DMS153 treated with DMSO at 0.1 percent for 48 hours (cell line): ENCODE results near the gene IL2RG.

Experiments used
- DNase-seq: peaks from one replicate; lab custom pipeline; 2025; ENCODE audit not compliant: unreplicated experiment; lab: John Stamatoyannopoulos, UW

The IL2RG gene

DNA sequence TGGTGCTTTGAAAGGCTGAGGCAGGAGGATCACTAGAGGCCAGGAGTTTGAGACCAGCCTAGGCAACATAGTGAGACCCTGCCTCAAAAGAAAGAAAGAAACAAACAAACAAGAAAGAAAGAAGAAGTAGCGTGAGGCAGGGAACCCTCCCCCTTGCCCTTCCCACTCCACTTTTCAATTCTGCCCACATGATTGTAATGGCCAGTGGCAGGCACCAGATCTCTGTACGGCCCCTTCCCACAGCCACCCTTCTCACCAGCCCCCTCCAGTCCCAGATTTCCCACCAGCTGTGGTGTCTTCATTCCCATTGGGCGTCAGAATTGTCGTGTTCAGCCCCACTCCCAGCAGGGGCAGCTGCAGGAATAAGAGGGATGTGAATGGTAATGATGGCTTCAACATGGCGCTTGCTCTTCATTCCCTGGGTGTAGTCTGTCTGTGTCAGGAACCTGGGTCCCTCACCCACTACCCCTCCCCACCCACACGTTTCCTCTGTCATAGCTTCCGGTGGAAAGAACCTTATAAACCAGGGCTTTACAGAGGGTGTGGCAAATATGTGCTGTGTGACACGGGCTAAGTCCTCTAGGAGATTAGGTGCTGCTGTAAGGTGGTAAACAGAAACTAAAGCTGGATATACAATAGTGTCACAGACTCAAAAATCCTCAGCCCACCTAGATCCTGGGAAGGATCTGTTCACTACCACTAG lies at the start of gene IL2RG:
TSS of gene IL2RG (minus strand) at position 437 of the 703 bp plus-strand sequence. CDS start at position 399, 38 bp downstream.
- DNase-seq: no peak

DNA sequence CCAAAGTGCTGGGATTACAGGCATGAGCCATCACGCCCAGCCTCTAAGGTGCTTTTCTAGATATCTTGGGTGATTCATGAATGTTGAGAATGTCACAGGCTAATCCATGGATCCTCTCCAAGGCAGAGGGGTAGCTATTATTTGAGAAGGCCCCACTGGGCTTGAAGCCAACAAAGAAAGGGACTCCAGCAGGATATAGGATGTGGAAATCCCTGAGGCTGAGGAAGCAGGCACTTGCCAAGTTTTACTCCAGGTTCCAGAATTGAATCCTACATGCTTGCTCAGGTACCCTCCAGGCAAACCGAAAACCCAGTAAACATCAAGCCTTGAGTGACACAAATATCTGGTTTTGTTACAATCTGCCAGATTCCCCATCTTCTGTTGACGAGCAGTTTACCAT lies 49.1 kb upstream of the IL2RG start:
- DNase-seq: no peak

DNA sequence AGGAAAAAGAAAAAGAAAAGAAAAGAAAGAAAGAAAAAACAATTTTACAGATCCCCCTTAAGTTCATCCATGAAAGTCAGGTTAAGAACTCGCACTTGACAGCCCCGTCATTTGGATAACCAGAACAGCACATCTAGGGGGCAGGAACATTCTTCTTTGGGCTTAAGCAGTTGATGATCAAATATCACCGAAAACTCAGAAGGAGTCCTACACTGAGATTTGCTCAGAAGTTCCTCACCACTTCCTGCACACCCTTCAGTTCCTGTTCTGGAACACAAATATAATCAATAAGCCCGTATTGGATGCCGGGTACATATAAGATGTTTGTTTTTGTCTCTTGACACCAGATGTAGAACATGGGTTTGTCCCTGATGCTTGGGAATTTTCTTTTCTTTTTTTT lies 48.0 kb upstream of the IL2RG start:
- DNase-seq: no peak

GRCh38 chrX:71158603-71159002 lies 47.2 kb upstream of the IL2RG start:
- no peak for DNase-seq

- no peak for DNase-seq
Measured at GRCh38 chrX:71154641-71155040, 43.3 kb upstream of the IL2RG start.

GRCh38 chrX:71154196-71154595 lies 42.8 kb upstream of the IL2RG start:
- no peak for DNase-seq

- no peak for DNase-seq
Measured at GRCh38 chrX:71151366-71151765, 40.0 kb upstream of the IL2RG start.

GRCh38 chrX:71148278-71148663 lies 36.9 kb upstream of the IL2RG start:
- DNase-seq: no peak

DNA sequence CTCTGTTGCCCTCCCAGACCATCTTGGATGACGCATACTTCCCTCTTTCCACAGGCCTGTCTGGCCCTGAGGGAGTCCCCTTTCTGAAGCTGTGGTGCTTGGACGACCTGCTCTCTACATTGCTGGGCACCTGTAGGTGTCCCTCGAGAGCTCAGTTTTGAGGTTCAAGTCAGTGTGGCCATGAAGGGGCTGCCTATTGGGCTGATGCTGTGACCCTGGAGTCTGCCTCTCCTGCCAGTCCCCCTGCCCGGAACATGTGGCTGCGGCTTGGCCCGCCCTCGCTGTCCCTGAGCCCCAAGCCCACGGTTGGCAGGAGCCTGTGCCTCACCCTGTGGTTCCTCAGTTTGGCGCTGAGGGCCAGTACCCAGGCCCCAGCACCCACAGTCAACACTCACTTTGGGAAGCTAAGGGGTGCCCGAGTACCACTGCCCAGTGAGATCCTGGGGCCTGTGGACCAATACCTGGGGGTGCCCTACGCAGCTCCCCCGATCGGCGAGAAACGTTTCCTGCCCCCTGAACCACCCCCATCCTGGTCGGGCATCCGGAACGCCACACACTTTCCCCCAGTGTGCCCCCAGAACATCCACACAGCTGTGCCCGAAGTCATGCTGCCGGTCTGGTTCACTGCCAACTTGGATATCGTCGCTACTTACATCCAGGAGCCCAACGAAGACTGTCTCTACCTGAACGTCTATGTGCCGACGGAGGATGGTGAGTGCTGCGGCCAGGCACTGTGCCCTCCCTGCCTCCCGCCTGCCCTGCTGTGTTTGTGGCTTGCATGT lies 36.3 kb upstream of the IL2RG start:
- DNase-seq: no peak

- no peak for DNase-seq
Measured at GRCh38 chrX:71144651-71145050, 33.3 kb upstream of the IL2RG start, which contains the start of gene NLGN3. Gene NLGN3 (plus strand): TSS chrX:71144841. CDS start chrX:71147750, 2,909 bp downstream.

DNA sequence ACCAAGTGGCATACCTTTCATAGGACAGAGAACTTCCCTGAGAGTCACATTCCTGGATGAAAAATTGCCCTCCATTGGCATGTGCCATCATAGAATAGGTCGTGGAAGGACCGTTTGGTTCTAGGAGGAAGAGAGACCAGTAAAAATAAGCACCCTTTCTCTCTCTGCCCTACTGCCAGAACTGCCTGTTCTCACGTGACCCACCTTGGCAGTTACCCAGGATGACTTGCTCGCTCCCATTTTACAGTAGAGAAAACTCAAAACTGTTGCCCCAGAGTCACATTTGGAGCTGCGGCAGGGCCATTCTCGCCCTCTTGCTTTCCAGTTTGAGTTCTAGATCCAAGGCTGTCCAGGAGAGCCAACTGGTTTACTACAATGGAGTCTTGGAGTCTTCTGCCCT lies 32.1 kb upstream of the IL2RG start:
- no peak for DNase-seq

- no peak for DNase-seq
Measured at GRCh38 chrX:71140440-71140839, 29.1 kb upstream of the IL2RG start.

GRCh38 chrX:71131510-71131909 lies 20.1 kb upstream of the IL2RG start:
- DNase-seq: no peak

GRCh38 chrX:71128915-71129765 lies 17.8 kb upstream of the IL2RG start:
- peak; percentile 25 for DNase-seq

DNA sequence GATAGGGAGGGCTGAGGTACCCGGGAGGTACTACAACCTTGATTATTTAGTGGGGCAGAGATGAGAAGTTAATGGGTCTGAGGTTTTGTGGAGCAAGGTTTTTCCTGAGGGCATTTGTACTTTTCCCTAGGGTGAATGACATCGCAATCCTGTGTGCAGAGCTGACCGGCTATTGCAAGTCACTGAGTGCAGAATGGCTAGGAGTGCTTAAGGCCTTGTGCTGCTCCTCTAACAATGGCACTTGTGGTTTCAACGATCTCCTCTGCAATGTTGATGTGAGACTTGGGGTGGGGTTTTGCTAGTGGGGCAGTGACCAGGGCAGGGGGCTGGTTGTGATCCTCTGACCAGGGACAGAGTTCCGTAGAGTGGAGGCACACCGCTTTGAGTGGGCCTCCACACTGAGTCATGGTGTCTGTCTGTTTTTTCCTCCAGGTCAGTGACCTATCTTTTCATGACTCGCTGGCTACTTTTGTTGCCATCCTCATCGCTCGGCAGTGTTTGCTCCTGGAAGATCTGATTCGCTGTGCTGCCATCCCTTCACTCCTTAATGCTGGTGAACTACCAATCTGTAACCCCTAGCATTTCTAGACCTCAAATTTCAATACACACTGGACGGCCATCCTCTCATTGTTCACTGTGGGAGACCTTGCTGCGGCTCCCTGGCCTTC lies 16.9 kb upstream of the IL2RG start:
- no peak for DNase-seq

GRCh38 chrX:71118985-71119535 lies 7.7 kb upstream of the IL2RG start:
- no peak for DNase-seq

DNA sequence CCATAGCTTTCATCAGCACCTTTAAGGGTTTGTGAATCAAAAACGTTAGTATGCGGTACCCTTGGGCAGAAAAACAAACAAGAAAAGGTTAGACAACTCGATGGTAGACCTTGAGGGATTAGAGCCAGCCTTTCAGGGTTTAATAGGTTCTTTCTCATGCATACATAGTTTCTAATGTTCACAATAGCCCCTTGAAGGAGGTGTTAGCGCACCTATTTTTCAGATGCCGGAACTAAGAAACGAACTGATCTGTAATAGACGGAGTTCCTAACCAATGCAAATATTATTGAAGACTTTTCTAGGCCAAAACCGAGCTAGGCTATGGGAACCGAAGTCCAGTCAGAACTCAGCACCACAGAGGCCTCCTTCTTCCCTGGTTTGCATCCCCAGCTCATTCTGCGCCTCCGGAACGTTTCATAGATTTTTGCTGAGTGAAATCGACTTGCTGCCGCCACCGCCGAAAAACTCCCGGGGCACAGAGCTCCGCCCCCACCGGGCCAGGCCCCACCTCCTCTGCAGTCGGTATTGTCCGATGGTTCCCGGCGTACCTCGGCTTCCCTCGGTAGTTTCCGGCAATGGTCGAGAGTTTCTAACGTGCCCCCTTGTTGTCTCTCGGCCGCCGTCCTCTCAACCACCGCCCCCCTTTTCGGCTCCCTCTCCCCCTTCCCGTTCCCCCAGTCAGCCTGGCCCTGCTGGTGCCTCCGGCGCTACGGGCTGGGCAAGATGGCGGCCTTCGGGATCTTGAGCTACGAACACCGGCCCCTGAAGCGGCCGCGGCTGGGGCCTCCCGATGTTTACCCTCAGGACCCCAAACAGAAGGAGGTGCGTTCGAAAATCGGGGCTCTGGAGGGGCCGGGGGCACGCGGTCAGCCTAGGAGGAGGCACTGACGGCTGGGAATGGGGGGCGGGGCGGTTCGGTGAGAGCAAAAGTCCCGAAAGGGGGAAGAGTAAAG lies 6.9 kb upstream of the IL2RG start, which contains the start of gene MED12:
TSS of gene MED12 (plus strand) at position 565 of the 953 bp plus-strand sequence. CDS start at position 724, 159 bp downstream.
- peak; percentile 22 for DNase-seq

- no peak for DNase-seq
Measured at GRCh38 chrX:71117358-71117757, 6.0 kb upstream of the IL2RG start.

DNA sequence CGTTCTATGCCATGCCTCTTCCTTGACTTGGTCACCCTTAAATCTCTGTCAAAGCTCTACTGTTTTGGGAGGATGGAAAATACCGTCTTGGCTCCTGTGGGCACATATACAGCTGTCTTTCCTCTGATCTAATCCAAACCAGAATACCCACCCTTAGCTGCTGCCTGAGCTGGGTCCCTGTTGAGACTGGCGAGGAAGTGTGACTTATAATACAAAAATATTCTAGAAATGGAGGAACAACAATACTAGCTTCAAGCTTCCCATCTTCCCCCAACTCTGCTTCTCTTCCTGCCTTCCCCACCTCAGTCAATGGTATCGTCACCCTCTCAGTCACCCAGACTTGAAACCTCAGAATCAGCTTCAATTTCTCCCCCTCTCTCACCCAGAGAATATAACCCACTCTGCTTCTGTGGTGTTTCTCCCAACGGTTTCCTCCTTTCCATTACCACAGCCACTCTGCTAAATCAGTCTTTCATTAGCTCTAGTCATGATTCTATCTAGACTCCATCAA lies 599 bp upstream of the IL2RG start:
- no peak for DNase-seq
